ENCODE measurements around the gene DCAF11. TPM values are rescaled to one million over a fixed set of nuclear protein-coding genes. Genes with fewer than 3 reads are reported as not detected.

Gene DCAF11
- total and polyA plus RNA-seq, 2 of the 13 experiments (the other 11 are each of a cell fraction or from before 2014, with no cell fraction given), result 150 to 257 TPM

DNA sequence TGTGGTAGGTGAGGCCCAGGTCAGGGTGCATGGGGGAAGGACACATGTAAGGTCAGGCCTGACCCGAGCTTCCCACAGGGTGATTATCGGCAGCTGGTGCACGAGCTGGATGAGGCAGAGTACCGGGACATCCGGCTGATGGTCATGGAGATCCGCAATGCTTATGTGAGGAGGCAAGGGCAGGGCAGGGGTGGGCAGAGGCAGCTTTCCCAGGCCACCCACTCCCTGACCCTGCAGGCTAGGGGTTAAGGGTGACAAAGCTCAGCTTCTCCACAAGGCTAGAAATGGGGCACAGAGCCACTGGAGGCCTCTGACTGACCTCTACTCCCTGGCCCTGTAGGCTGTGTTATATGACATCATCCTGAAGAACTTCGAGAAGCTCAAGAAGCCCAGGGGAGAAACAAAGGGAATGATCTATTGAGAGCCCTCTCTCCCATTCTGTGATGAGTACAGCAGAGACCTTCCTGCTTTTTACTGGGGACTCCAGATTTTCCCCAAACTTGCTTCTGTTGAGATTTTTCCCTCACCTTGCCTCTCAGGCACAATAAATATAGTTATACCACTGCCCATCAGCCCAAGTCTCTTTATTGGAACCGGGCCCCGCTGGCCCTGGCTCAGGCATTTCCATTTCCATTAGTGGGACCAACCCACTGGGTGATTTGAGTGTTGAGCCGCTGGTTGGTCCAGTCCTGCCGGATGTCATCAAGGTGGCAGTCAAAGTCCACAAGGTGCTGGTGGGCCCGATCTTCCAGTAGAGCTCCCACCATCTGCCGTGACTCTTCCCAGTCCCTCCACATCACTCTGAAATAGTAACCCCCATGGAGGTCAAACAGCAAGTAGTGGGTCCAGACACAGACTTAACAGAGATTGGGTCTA lies 24.1 kb downstream of the DCAF11 start (continued):
- TF ChIP-seq, protein P1, sequence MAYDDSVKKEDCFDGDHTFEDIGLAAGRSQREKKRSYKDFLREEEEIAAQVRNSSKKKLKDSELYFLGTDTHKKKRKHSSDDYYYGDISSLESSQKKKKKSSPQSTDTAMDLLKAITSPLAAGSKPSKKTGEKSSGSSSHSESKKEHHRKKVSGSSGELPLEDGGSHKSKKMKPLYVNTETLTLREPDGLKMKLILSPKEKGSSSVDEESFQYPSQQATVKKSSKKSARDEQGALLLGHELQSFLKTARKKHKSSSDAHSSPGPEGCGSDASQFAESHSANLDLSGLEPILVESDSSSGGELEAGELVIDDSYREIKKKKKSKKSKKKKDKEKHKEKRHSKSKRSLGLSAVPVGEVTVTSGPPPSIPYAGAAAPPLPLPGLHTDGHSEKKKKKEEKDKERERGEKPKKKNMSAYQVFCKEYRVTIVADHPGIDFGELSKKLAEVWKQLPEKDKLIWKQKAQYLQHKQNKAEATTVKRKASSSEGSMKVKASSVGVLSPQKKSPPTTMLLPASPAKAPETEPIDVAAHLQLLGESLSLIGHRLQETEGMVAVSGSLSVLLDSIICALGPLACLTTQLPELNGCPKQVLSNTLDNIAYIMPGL (CRISPR knock-in tag; IDR thresholded peaks at IDR 0.05; ENCODE audit: borderline replicate concordance in 1 of 2, low read depth in 1 of 2), result 0 out of 4 replicates have a peak, but pooled peaks of 1 of the 2 experiments have one; percentile 18
- TF ChIP-seq, protein P2, sequence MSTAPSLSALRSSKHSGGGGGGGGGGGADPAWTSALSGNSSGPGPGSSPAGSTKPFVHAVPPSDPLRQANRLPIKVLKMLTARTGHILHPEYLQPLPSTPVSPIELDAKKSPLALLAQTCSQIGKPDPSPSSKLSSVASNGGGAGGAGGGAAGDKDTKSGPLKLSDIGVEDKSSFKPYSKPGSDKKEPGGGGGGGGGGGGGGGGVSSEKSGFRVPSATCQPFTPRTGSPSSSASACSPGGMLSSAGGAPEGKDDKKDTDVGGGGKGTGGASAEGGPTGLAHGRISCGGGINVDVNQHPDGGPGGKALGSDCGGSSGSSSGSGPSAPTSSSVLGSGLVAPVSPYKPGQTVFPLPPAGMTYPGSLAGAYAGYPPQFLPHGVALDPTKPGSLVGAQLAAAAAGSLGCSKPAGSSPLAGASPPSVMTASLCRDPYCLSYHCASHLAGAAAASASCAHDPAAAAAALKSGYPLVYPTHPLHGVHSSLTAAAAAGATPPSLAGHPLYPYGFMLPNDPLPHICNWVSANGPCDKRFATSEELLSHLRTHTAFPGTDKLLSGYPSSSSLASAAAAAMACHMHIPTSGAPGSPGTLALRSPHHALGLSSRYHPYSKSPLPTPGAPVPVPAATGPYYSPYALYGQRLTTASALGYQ (CRISPR knock-in tag; IDR thresholded peaks at IDR 0.05), result no peak
- TF ChIP-seq ZIK1 (CRISPR knock-in tag; IDR thresholded peaks at IDR 0.05; ENCODE audit: borderline replicate concordance, low read depth), result no peak
- TF ChIP-seq KDM2A (CRISPR knock-in tag; IDR thresholded peaks at IDR 0.05; ENCODE audit: borderline replicate concordance, low read depth), result no peak
- no peak; the same call in 1 of the 2 replicates for TF ChIP-seq MYC (CRISPR knock-in tag; IDR thresholded peaks at IDR 0.05; ENCODE audit: borderline replicate concordance)
- TF ChIP-seq NPAS2 (CRISPR knock-in tag; IDR thresholded peaks at IDR 0.05; ENCODE audit: borderline replicate concordance), result no peak
- TF ChIP-seq, protein P3, sequence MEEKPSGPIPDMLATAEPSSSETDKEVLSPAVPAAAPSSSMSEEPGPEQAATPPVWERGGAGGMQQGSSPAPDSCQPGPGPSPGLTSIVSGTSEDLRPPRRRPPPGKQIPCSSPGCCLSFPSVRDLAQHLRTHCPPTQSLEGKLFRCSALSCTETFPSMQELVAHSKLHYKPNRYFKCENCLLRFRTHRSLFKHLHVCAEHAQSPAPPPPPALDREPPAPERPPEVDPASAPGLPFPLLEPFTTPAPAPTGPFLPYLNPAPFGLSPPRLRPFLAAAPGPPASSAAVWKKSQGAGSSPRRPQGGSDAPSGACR (CRISPR knock-in tag; IDR thresholded peaks at IDR 0.05), result no peak
- no peak for TF ChIP-seq U2AF1 (optimal IDR thresholded peaks at IDR 0.05; ENCODE audit: low read depth, low read length)
- TF ChIP-seq KLF16 (CRISPR knock-in tag; IDR thresholded peaks at IDR 0.05), result no peak
- no peak; the same call in 1 of the 2 replicates for TF ChIP-seq PITX1 (CRISPR knock-in tag; IDR thresholded peaks at IDR 0.05)
- TF ChIP-seq MBD4 (IDR thresholded peaks at IDR 0.05; ENCODE audit: borderline replicate concordance, low read length), result no peak
- no peak for TF ChIP-seq RNF2 (conservative IDR thresholded peaks at IDR 0.05; ENCODE audit: low read depth)
- peak; percentile 53; the same call in 1 of the 2 replicates for TF ChIP-seq NR2C2 (CRISPR knock-in tag; IDR thresholded peaks at IDR 0.05; ENCODE audit: borderline replicate concordance)
- TF ChIP-seq XBP1 (CRISPR knock-in tag; IDR thresholded peaks at IDR 0.05), result no peak
- TF ChIP-seq BRCA1 (CRISPR knock-in tag; IDR thresholded peaks at IDR 0.05), result no peak
- TF ChIP-seq GABPA (IDR thresholded peaks at IDR 0.05; ENCODE audit: low read depth, low read length), result no peak
- no peak for TF ChIP-seq GABPA (CRISPR knock-in tag; IDR thresholded peaks at IDR 0.05; ENCODE audit: low read depth)
- no peak for TF ChIP-seq ZBTB20 (CRISPR knock-in tag; IDR thresholded peaks at IDR 0.05; ENCODE audit: borderline replicate concordance, low read depth)
- TF ChIP-seq MAFG (CRISPR knock-in tag; IDR thresholded peaks at IDR 0.05), result no peak
- no peak for TF ChIP-seq ZNF205 (CRISPR knock-in tag; IDR thresholded peaks at IDR 0.05)
- TF ChIP-seq NR2F6 (IDR thresholded peaks at IDR 0.05), result peak; percentile 38; the same call in 1 of the 2 replicates
- TF ChIP-seq NR2F6 (CRISPR knock-in tag; IDR thresholded peaks at IDR 0.05), result no peak
- no peak for TF ChIP-seq ZNF883 (CRISPR knock-in tag; IDR thresholded peaks at IDR 0.05; ENCODE audit: not compliant biosample characterization)
